ENCODE data around the gene DSCAML1.

- TF ChIP-seq CTCF (IDR thresholded peaks at IDR 0.05), result no peak
- TF ChIP-seq EP300 (IDR thresholded peaks at IDR 0.05), result no peak
These were observed 236.1 kb downstream of the DSCAML1 start for GRCh38 chr11:117560780-117561530.

Measured in tibial nerve (tissue), 4 donors.